HCT116 (cell line): ENCODE results near the gene DERL3. TPM values are rescaled to one million over a fixed set of nuclear protein-coding genes. Genes with fewer than 3 reads are reported as not detected.

Source experiments
- ATAC-seq: fragments of 200-7000 bp; cut with Tn5 transposase; 2 replicates; pipeline ENCODE4 v1.9.1; 2020; ENCODE audit warnings: mild to moderate bottlenecking, moderate library complexity
- BruUV-seq: library from RNA; stranded (reverse); fragments of 400-500 nt; replicated peaks from 2 replicates; lab custom pipeline; 2021; lab: Mats Ljungman, UMichigan
- CTCF ChIA-PET: fragments of 300-600 bp; sonication (Branson Sonifier 250); formaldehyde crosslinking; loops from one replicate; lab custom pipeline; 2021; ENCODE audit warnings: antibody characterized with exemption; lab: Charles Lee
- POLR2A ChIA-PET: fragments of 300-600, 350-600 bp; sonication (Branson Sonifier 250); formaldehyde crosslinking; loops from one replicate; lab custom pipeline; 2021; ENCODE audit warnings: antibody characterized with exemption; lab: Charles Lee
- RAD21 ChIA-PET, 2 experiments: fragments of 300-600 bp; sonication (Branson Sonifier 250); formaldehyde crosslinking; loops; one replicate each; lab custom pipeline; 2023; ENCODE audit warnings: low total read pairs in 2 of 2; ENCODE audit not compliant: uncharacterized antibody in 2 of 2, unreplicated experiment in 2 of 2, low non-redundant PET in 1 of 2; lab: Charles Lee
- DNase-seq: peaks from one replicate; pipeline ENCODE4 v3.0.0-alpha.2; 2010; ENCODE audit warnings: low read depth, low spot score
- H2AFZ ChIP-seq: fragments of 200-600 bp; shearing (Covaris generic), sonication (generic); 2 replicates; pipeline ENCODE4 v1.6.1; 2017; ENCODE audit warnings: low read depth, mixed run types, mixed read lengths, antibody characterized with exemption, low read length; ENCODE audit not compliant: poor library complexity, severe bottlenecking
- H3K27ac ChIP-seq: 2 replicates; pipeline ENCODE4 v1.5.1; 2012; ENCODE audit warnings: low read depth, low read length
- H3K27me3 ChIP-seq: fragments of 200-600 bp; sonication (generic); 2 replicates; pipeline ENCODE4 v1.6.1; 2016; ENCODE audit warnings: mixed run types, low read length, mixed read lengths; ENCODE audit not compliant: insufficient read depth
- H3K36me3 ChIP-seq, 2 experiments: fragments of 200-500 bp in 1 of 2; fragments of 200-600 bp in 1 of 2; sonication (Bioruptor generic) in 1 of 2; sonication (generic) in 1 of 2; 2 replicates each; pipeline versions ENCODE4 v1.5.1 to v1.6.1; 2014 to 2016; ENCODE audit warnings: low read length in 2 of 2, inconsistent platforms in 1 of 2, mixed read lengths in 1 of 2, mixed run types in 1 of 2; ENCODE audit not compliant: insufficient read depth in 2 of 2, control insufficient read depth in 1 of 2
- H3K4me1 ChIP-seq, 2 experiments: fragments of 200-600 bp in 1 of 2; sonication (generic) in 1 of 2; 2 replicates each; pipeline versions ENCODE4 v1.5.1 to v1.6.1; 2012 to 2017; ENCODE audit warnings: low read length in 2 of 2, inconsistent platforms in 1 of 2, mild to moderate bottlenecking in 1 of 2, mixed read lengths in 1 of 2, mixed run types in 1 of 2, moderate library complexity in 1 of 2; ENCODE audit not compliant: insufficient read depth in 2 of 2, control insufficient read depth in 1 of 2
- H3K4me2 ChIP-seq: fragments of 200-600 bp; sonication (generic); 2 replicates; pipeline ENCODE4 v1.6.1; 2017; ENCODE audit warnings: mixed run types, low read length, mixed read lengths
- H3K4me3 ChIP-seq, 2 experiments: fragments of 200-600 bp in 1 of 2; sonication (generic) in 1 of 2; replicated peaks in 1 of 2; 2 replicates each; pipeline ENCODE4 v1.5.1; 2011 to 2016; ENCODE audit warnings: low read length in 2 of 2, control low read depth in 1 of 2, low read depth in 1 of 2, mild to moderate bottlenecking in 1 of 2, mixed read lengths in 1 of 2, mixed run types in 1 of 2
- H3K79me2 ChIP-seq: fragments of 200-600 bp; sonication (generic); 2 replicates; pipeline ENCODE4 v1.6.1; 2017; ENCODE audit warnings: mild to moderate bottlenecking, mixed run types, low read length, moderate library complexity, mixed read lengths; ENCODE audit not compliant: insufficient read depth
- H3K9ac ChIP-seq: fragments of 200-600 bp; sonication (generic); 2 replicates; pipeline ENCODE4 v1.6.1; 2016; ENCODE audit warnings: low read length, mixed read lengths
- H3K9me2 ChIP-seq: fragments of 200-600 bp; sonication (generic), shearing (Covaris generic); 2 replicates; pipeline ENCODE4 v1.6.1; 2017; ENCODE audit warnings: mixed run types, mild to moderate bottlenecking, moderate library complexity; ENCODE audit not compliant: insufficient read depth
- H3K9me3 ChIP-seq, 2 experiments: fragments of 200-500 bp in 1 of 2; fragments of 200-600 bp in 1 of 2; sonication (Bioruptor generic) in 1 of 2; sonication (generic) in 1 of 2; 2 replicates each; pipeline ENCODE4 v1.6.1; 2014 to 2017; ENCODE audit warnings: low read length in 2 of 2, mixed read lengths in 2 of 2, inconsistent platforms in 1 of 2, low read depth in 1 of 2, mild to moderate bottlenecking in 1 of 2, mixed run types in 1 of 2, moderate library complexity in 1 of 2; ENCODE audit not compliant: control insufficient read depth in 1 of 2, insufficient read depth in 1 of 2
- H4K20me1 ChIP-seq: fragments of 200-600 bp; sonication (generic), shearing (Covaris generic); 2 replicates; pipeline ENCODE4 v1.6.1; 2017; ENCODE audit warnings: mixed run types, mild to moderate bottlenecking, moderate library complexity; ENCODE audit not compliant: insufficient read depth
- EGR1 ChIP-seq: IDR thresholded peaks from 2 replicates; pipeline ENCODE4 v1.6.1; 2012; ENCODE audit warnings: low read depth
- EZH2phosphoT487 ChIP-seq: fragments of 200-600 bp; IDR thresholded peaks from 2 replicates; pipeline ENCODE4 v1.6.1; 2018; ENCODE audit warnings: antibody characterized with exemption, borderline replicate concordance
- FOSL1 ChIP-seq: IDR thresholded peaks from 2 replicates; pipeline ENCODE4 v1.6.1; 2012; ENCODE audit warnings: low read depth
- JUND ChIP-seq: IDR thresholded peaks from 2 replicates; pipeline ENCODE4 v1.6.1; 2012
- MAX ChIP-seq: IDR thresholded peaks from 2 replicates; pipeline ENCODE4 v1.6.1; 2012
- RAD21 ChIP-seq: IDR thresholded peaks from 2 replicates; pipeline ENCODE4 v1.6.1; 2012; ENCODE audit warnings: low read depth, mild to moderate bottlenecking
- SP1 ChIP-seq: IDR thresholded peaks from 2 replicates; pipeline ENCODE4 v1.6.1; 2012; ENCODE audit warnings: low read depth
- SRF ChIP-seq: IDR thresholded peaks from 2 replicates; pipeline ENCODE4 v1.6.1; 2012; ENCODE audit warnings: low read depth
- YY1 ChIP-seq: IDR thresholded peaks from 2 replicates; pipeline ENCODE4 v1.6.1; 2011; ENCODE audit warnings: low read length, low read depth, moderate library complexity, mild to moderate bottlenecking; ENCODE audit not compliant: insufficient replicate concordance; ENCODE audit errors: extremely low read depth
- ZBTB33 ChIP-seq: IDR thresholded peaks from 2 replicates; pipeline ENCODE4 v1.6.1; 2011; ENCODE audit warnings: mild to moderate bottlenecking, low read length, moderate library complexity; ENCODE audit not compliant: insufficient replicate concordance; ENCODE audit errors: extremely low read depth
- ZFX ChIP-seq: fragments of 450-650 bp; IDR thresholded peaks from 2 replicates; pipeline ENCODE4 v1.6.1; 2017
- ZNF274 ChIP-seq: fragments of 200-500 bp; sonication (Bioruptor generic); IDR thresholded peaks from 2 replicates; pipeline ENCODE4 v1.6.1; 2014; ENCODE audit warnings: mild to moderate bottlenecking, low read depth, low read length, inconsistent platforms
- intact Hi-C: fragments of 100-400 bp; cut with micrococcal nuclease; formaldehyde crosslinking; loops from 2 replicates; pipeline ENCODE4 v1.10.0; 2022
- total RNA-seq: library from RNA; stranded (reverse); gene quantifications from one replicate; pipeline ENCODE4 v1.2.1, GENCODE V29; 2021; ENCODE audit not compliant: unreplicated experiment

DERL3 gene
- total RNA-seq, 1 experiment from 2014 or later: not detected

- TF ChIP-seq MAX: no peak
- no peak for TF ChIP-seq FOSL1
- no peak for TF ChIP-seq EZH2phosphoT487
- no peak for TF ChIP-seq YY1
- no peak for TF ChIP-seq JUND
- TF ChIP-seq ZBTB33: no peak
- no peak for TF ChIP-seq SRF
- no peak for TF ChIP-seq ZNF274
- no peak for TF ChIP-seq ZFX
Observed at GRCh38 chr22:23790819-23791737, 47.7 kb downstream of the DERL3 start (continued).

- H3K4me3 ChIP-seq: no peak overlapping the region
- peaks cover 9 to 21% of the 10 kb centered on the region in 2 experiments; a peak in 3 of 4 replicates for H3K4me1 ChIP-seq
- no TSS peak for BruUV-seq
- H3K27me3 ChIP-seq: no peaks in the 10 kb centered on the region
- no peak for ATAC-seq
- peaks cover 4 to 7% of the 10 kb centered on the region in 2 experiments; a peak in 2 of 4 replicates for H3K36me3 ChIP-seq
- POLR2A ChIA-PET: interaction anchor here (0.5 to 2.6 kb wide), 2 partner anchors 19 to 40 kb away, joined by 3 to 8 read pairs; no protein-coding TSS in a partner anchor
- no peaks in the 10 kb centered on the region for H3K9me3 ChIP-seq
- H2AFZ ChIP-seq: no peak overlapping the region
- intact Hi-C loops: no loop called here
- TF ChIP-seq ZFX: no peak
- TF ChIP-seq EGR1: no peak
- no peak for TF ChIP-seq RAD21
- TF ChIP-seq SP1: no peak
- no peak for TF ChIP-seq FOSL1
- TF ChIP-seq YY1: no peak
- TF ChIP-seq, all 23 proteins: peak for 0
- Histone ChIP-seq H3K27ac (no peak overlapping the region), H3K4me2 (no peak overlapping the region), H3K79me2 (peaks cover 61% of the 10 kb centered on the region), H3K9me2 (no peaks in the 10 kb centered on the region), H4K20me1 (peaks cover 8% of the 10 kb centered on the region; the same call in 1 of the 2 replicates), H3K9ac (no peak overlapping the region)
- ChIA-PET RAD21 (no interaction called here), CTCF (interaction anchor here (0.5 kb wide), 1 partner anchor 19 kb away, joined by 3 read pairs; no protein-coding TSS in a partner anchor)
- DNase-seq: no peak
Observed at GRCh38 chr22:23789638-23790037, 49.2 kb downstream of the DERL3 start.
